WTC11 (cell line): ENCODE results near the gene FAM171A1. TPM values are rescaled to one million over a fixed set of nuclear protein-coding genes. Genes with fewer than 3 reads are reported as not detected.

Source experiments
- ATAC-seq: fragments of 200-7000 bp; cut with Tn5 transposase; 2 replicates; pipeline ENCODE4 v1.10.0; 2021; ENCODE audit warnings: mild to moderate bottlenecking, moderate library complexity
- CTCF ChIA-PET: fragments of 300-600 bp; sonication (Branson Sonifier 250); formaldehyde crosslinking; loops from one replicate; lab custom pipeline; 2021; ENCODE audit warnings: antibody characterized with exemption; lab: Charles Lee
- POLR2A ChIA-PET: fragments of 350-600 bp; sonication (Branson Sonifier 250); formaldehyde crosslinking; loops from one replicate; lab custom pipeline; 2021; ENCODE audit warnings: antibody characterized with exemption; lab: Charles Lee
- DNase-seq: peaks from one replicate; pipeline ENCODE4 v3.0.0; 2021; ENCODE audit warnings: low spot score
- H3K27ac Mint-ChIP-seq: 2 replicates; pipeline ENCODE4 v1.8.0; 2021; ENCODE audit warnings: mixed read lengths
- H3K27me3 Mint-ChIP-seq: 2 replicates; pipeline ENCODE4 v1.8.0; 2021; ENCODE audit warnings: low read depth, mild to moderate bottlenecking, moderate library complexity, mixed read lengths
- H3K36me3 Mint-ChIP-seq: 2 replicates; pipeline ENCODE4 v1.8.0; 2021; ENCODE audit warnings: mixed read lengths
- H3K4me1 Mint-ChIP-seq: 2 replicates; pipeline ENCODE4 v1.8.0; 2022; ENCODE audit warnings: mixed read lengths
- H3K4me3 Mint-ChIP-seq: 2 replicates; pipeline ENCODE4 v1.8.0; 2021; ENCODE audit warnings: mild to moderate bottlenecking, moderate library complexity, mixed read lengths
- H3K9me3 Mint-ChIP-seq: 2 replicates; pipeline ENCODE4 v1.8.0; 2021; ENCODE audit warnings: mixed read lengths
- AR ChIP-seq: fragments of 250-450 bp; sonication (Bioruptor Pico); IDR thresholded peaks from 2 replicates; pipeline ENCODE4 v1.9.0; 2021; ENCODE audit warnings: mild to moderate bottlenecking
- ATF1 ChIP-seq: sonication (generic); formaldehyde crosslinking; IDR thresholded peaks from 2 replicates; pipeline ENCODE4 v1.8.1; 2023; ENCODE audit warnings: mild to moderate bottlenecking, moderate library complexity, missing genetic modification reagents
- CDX4 ChIP-seq: fragments of 250-450 bp; sonication (Bioruptor Pico); IDR thresholded peaks from 2 replicates; pipeline ENCODE4 v1.9.0; 2021; ENCODE audit warnings: moderate library complexity, mild to moderate bottlenecking, inconsistent platforms, borderline replicate concordance
- CREB1 ChIP-seq: sonication (generic); formaldehyde crosslinking; IDR thresholded peaks from 2 replicates; pipeline ENCODE4 v1.8.0; 2023; ENCODE audit warnings: mild to moderate bottlenecking, missing genetic modification reagents
- FOXJ3 ChIP-seq: sonication (generic); formaldehyde crosslinking; IDR thresholded peaks from 2 replicates; pipeline ENCODE4 v1.9.0; 2021; ENCODE audit warnings: missing genetic modification reagents, mild to moderate bottlenecking, borderline replicate concordance
- FOXP4 ChIP-seq: sonication (generic); formaldehyde crosslinking; IDR thresholded peaks from 2 replicates; pipeline ENCODE4 v1.8.0; 2022; ENCODE audit warnings: mild to moderate bottlenecking, missing genetic modification reagents
- GABPB1 ChIP-seq: sonication (generic); formaldehyde crosslinking; IDR thresholded peaks from 2 replicates; pipeline ENCODE4 v1.8.1; 2023; ENCODE audit warnings: mild to moderate bottlenecking, missing genetic modification reagents
- GRHL2 ChIP-seq: fragments of 250-450 bp; sonication (Bioruptor Pico); IDR thresholded peaks from 2 replicates; pipeline ENCODE4 v1.8.0; 2022; ENCODE audit warnings: mild to moderate bottlenecking, moderate library complexity; ENCODE audit not compliant: insufficient replicate concordance, severe bottlenecking
- MYBL2 ChIP-seq: sonication (generic); formaldehyde crosslinking; IDR thresholded peaks from 2 replicates; pipeline ENCODE4 v1.8.1; 2023; ENCODE audit warnings: mild to moderate bottlenecking, moderate library complexity, missing genetic modification reagents
- NFATC4 ChIP-seq: fragments of 250-450 bp; sonication (Bioruptor Pico); IDR thresholded peaks from 2 replicates; pipeline ENCODE4 v1.9.0; 2021; ENCODE audit warnings: mild to moderate bottlenecking
- NFE2L1 ChIP-seq: sonication (generic); formaldehyde crosslinking; IDR thresholded peaks from 2 replicates; pipeline ENCODE4 v1.8.1; 2023; ENCODE audit warnings: missing genetic modification reagents
- NFYB ChIP-seq: sonication (generic); formaldehyde crosslinking; conservative IDR thresholded peaks from 2 replicates; pipeline ENCODE4 v1.8.0; 2022; ENCODE audit warnings: low read depth, missing genetic modification reagents
- PREB ChIP-seq: sonication (generic); formaldehyde crosslinking; IDR thresholded peaks from 2 replicates; pipeline ENCODE4 v1.8.1; 2022; ENCODE audit warnings: mild to moderate bottlenecking, missing genetic modification reagents, moderate library complexity, borderline replicate concordance
- TCF7 ChIP-seq: sonication (generic); formaldehyde crosslinking; IDR thresholded peaks from 2 replicates; pipeline ENCODE4 v1.8.0; 2022; ENCODE audit warnings: mild to moderate bottlenecking, low read depth, missing genetic modification reagents, moderate library complexity
- TEAD4 ChIP-seq: sonication (generic); formaldehyde crosslinking; IDR thresholded peaks from 2 replicates; pipeline ENCODE4 v1.8.0; 2022; ENCODE audit warnings: mild to moderate bottlenecking, missing genetic modification reagents
- USF1 ChIP-seq: sonication (generic); formaldehyde crosslinking; IDR thresholded peaks from 2 replicates; pipeline ENCODE4 v1.8.0; 2022; ENCODE audit warnings: mild to moderate bottlenecking, missing genetic modification reagents
- USF2 ChIP-seq: sonication (generic); formaldehyde crosslinking; IDR thresholded peaks from 2 replicates; pipeline ENCODE4 v1.8.1; 2023; ENCODE audit warnings: mild to moderate bottlenecking, missing genetic modification reagents, moderate library complexity
- ZMAT4 ChIP-seq: fragments of 250-450 bp; sonication (Bioruptor Pico); IDR thresholded peaks from 2 replicates; pipeline ENCODE4 v1.9.0; 2021; ENCODE audit warnings: mild to moderate bottlenecking
- ZNF232 ChIP-seq: sonication (generic); formaldehyde crosslinking; IDR thresholded peaks from 2 replicates; pipeline ENCODE4 v1.8.0; 2022; ENCODE audit warnings: mild to moderate bottlenecking, missing genetic modification reagents
- ZNF416 ChIP-seq: fragments of 250-450 bp; sonication (Bioruptor Pico); IDR thresholded peaks from 2 replicates; pipeline ENCODE4 v1.9.0; 2021; ENCODE audit warnings: mild to moderate bottlenecking, inconsistent platforms
- ZNF512 ChIP-seq: sonication (generic); formaldehyde crosslinking; IDR thresholded peaks from 2 replicates; pipeline ENCODE4 v1.8.1; 2022; ENCODE audit warnings: missing genetic modification reagents, borderline replicate concordance
- total RNA-seq: library from RNA; stranded (reverse); gene quantifications from 3 replicates; pipeline ENCODE4 v1.2.3, GENCODE V29; 2021

Gene FAM171A1
- total RNA-seq, 1 experiment from 2014 or later: 33.9 TPM

GRCh38 chr10:15393139-15393825, 22.2 kb upstream of the FAM171A1 start:
- H3K36me3 Mint-ChIP-seq: no peaks in the 10 kb centered on the region
- no peaks in the 10 kb centered on the region for H3K9me3 Mint-ChIP-seq
- no peaks in the 10 kb centered on the region for H3K4me1 Mint-ChIP-seq
- H3K27me3 Mint-ChIP-seq: no peaks in the 10 kb centered on the region; the same call in 1 of the 2 replicates
- H3K27ac Mint-ChIP-seq: no peak overlapping the region
- ChIA-PET POLR2A (no interaction called here), CTCF (interaction anchor here (0.6 kb wide), 1 partner anchor 224 kb away, joined by 3 read pairs; no protein-coding TSS in a partner anchor)
- no peak overlapping the region for H3K4me3 Mint-ChIP-seq
- TF ChIP-seq FOXJ3 (CRISPR knock-in tag) (no peak), CREB1 (CRISPR knock-in tag) (no peak), NFATC4 (CRISPR knock-in tag) (no peak), CDX4 (CRISPR knock-in tag) (no peak), ZMAT4 (CRISPR knock-in tag) (no peak), ZNF232 (CRISPR knock-in tag) (no peak), FOXP4 (CRISPR knock-in tag) (no peak), USF1 (CRISPR knock-in tag) (no peak), ATF1 (CRISPR knock-in tag) (no peak), PREB (CRISPR knock-in tag) (no peak), GRHL2 (CRISPR knock-in tag) (no peak), ZNF416 (CRISPR knock-in tag) (no peak), GABPB1 (no peak)
- ATAC-seq (no peak), DNase-seq (no peak)

GRCh38 chr10:15391491-15391890, 20.4 kb upstream of the FAM171A1 start:
- Mint-ChIP-seq H3K36me3 (no peaks in the 10 kb centered on the region), H3K27ac (no peak overlapping the region), H3K27me3 (no peaks in the 10 kb centered on the region; the same call in 1 of the 2 replicates), H3K4me1 (peaks cover 7% of the 10 kb centered on the region), H3K4me3 (no peak overlapping the region), H3K9me3 (no peaks in the 10 kb centered on the region)
- ATAC-seq (no peak), DNase-seq (no peak)
- POLR2A ChIA-PET: no interaction called here
- CTCF ChIA-PET: no interaction called here
- no peak for TF ChIP-seq GABPB1
- TF ChIP-seq CREB1 (CRISPR knock-in tag): no peak
- no peak for TF ChIP-seq AR (CRISPR knock-in tag)
- TF ChIP-seq NFE2L1 (CRISPR knock-in tag): no peak
- no peak for TF ChIP-seq TCF7
- TF ChIP-seq MYBL2 (CRISPR knock-in tag): no peak
- no peak for TF ChIP-seq GRHL2 (CRISPR knock-in tag)
- no peak for TF ChIP-seq ZNF512 (CRISPR knock-in tag)
- TF ChIP-seq USF2 (CRISPR knock-in tag): no peak
- TF ChIP-seq FOXJ3 (CRISPR knock-in tag): no peak
- TF ChIP-seq NFYB (CRISPR knock-in tag): no peak
- TF ChIP-seq TEAD4 (CRISPR knock-in tag): no peak
